ENCODE results near the gene SLC16A5. TPM values are rescaled to one million over a fixed set of nuclear protein-coding genes. Genes with fewer than 3 reads are reported as not detected.
"Not testable (repeated sequence)": the region's sequence is repeated elsewhere in the genome, so short reads cannot be mapped to it uniquely, and the experiment has no call there.

The SLC16A5 gene
- polyA plus RNA-seq (ENCODE audit: insufficient read length in 4 of 4), result 10 to 100 TPM; 13.4 to 43.4 (median 23.9) TPM

- peak in 3 of 4 donors; percentile 66 to 76 (median 66) for DNase-seq (ENCODE audit: low read depth in 4 of 4, low spot score in 3 of 4)
These were observed at the start of gene SLC16A5 for GRCh38 chr17:75087558-75088453. TSS of gene SLC16A5 (plus strand) at chr17:75087954. CDS start at chr17:75093637, 5,683 bp downstream.

GRCh38 chr17:75039238-75039637 is 48.5 kb upstream of the SLC16A5 start:
- DNase-seq (ENCODE audit: low read depth in 4 of 4, low spot score in 3 of 4), result no peak

DNA sequence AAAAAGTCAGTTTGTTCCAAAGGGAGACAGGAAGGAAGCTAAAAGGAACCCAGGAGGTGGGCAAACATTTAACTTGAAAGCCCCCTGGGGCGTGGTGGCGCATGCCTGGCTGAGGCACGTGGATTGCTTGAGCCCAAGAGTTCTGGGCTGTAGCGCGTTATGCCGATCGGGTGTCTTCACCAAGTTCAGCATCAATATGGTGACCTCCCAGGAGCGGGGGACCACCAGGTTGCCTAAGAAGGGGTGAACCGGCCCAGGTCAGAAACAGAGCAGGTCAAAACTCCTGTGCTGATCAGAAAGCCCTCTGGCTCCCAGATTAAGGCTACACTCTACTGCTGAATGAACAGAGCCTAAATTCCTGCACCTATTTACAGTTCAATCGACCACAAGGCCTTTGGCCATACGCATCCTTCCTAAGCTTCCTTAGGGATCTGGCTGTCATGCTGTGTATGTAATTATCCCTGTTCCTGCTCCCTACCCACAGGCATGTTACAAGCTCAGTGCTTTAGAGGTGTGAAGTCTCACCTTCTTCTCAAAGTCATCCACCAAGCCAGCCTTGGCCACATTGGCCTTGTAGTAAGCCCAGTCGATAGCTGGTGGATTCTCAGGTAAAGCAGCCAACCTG is 46.0 kb upstream of the SLC16A5 start:
- no peak for DNase-seq (ENCODE audit: low read depth in 4 of 4, low spot score in 3 of 4)

DNA sequence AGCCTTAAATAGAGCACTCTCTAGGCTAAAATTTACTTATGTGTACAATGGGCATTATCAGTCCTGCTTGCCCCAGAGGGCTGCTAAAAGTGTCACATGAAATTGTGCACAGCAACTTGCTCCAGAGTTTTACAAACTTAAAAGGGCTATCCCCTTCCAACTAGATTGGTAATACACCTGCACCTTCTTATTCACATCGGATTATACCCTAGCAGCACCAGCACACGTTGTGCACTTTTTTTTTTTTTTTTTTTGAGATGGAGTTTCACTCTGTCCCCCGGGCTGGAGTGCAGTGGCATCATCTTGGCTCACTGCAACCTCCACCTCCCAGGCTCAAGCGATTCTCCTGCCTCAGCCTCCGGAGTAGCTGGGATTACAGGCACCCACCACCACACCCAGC is 44.0 kb upstream of the SLC16A5 start:
- DNase-seq (ENCODE audit: low read depth in 4 of 4, low spot score in 3 of 4), result not testable (repeated sequence)

- no peak for DNase-seq (ENCODE audit: low read depth in 4 of 4, low spot score in 3 of 4)
These were observed 43.0 kb upstream of the SLC16A5 start for GRCh38 chr17:75044716-75045115.

- not testable (repeated sequence) for DNase-seq (ENCODE audit: low read depth in 4 of 4, low spot score in 3 of 4)
These were observed 41.8 kb upstream of the SLC16A5 start for GRCh38 chr17:75045946-75046406.

DNA sequence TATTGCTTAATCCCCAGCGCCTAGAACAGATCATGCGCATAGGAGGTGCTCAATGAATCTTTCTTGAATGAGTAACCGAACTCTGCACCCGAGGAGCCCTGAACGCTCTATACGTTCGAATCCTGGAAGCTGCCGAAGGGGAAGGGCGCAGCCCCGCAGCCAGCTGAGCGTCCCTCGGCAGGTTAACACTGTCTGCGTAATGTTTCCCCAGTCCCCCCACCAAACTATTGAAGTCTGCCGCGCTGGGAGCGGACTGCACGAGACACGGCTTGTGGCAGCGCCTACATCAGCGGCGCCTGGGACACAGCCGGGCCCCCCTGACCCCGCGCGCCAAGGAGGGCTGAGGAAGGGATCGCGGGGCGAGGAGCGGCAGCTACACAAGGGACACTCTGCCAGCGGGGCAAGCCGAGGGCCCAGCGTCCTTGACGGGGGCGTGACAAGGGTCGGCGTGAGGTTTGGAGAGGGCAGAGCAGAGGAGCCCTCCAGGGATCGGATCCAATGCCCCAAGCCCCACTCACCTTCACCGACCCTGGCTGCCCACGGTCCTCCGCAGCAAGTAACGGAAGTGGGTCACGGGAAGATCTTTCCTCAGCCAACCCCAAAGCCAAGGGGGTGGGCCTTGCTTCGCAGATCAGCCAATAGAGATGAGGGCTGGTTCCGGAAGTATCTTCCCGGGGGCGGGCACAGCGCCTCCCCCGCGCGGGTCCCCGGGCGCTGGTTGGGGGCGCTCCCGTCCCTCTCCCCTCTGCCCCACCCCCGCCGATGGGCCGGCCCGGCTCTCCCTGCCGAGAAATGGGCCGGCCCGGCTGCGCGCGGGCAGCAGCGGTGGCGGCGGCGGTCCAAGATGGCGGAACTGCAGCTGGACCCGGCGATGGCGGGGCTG is 41.1 kb upstream of the SLC16A5 start, which contains the start of the genes ATP5PD and KCTD2:
ATP5PD (minus strand) TSS at position 563 of the 883 bp plus-strand sequence. CDS start 4,319 bp downstream, outside the sequence.
KCTD2 (plus strand) TSS at position 819 of the 883 bp plus-strand sequence; CDS start at position 845, 26 bp downstream.
- peak; percentile 89 to 93 (median 90) for DNase-seq (ENCODE audit: low read depth in 4 of 4, low spot score in 3 of 4)

DNA sequence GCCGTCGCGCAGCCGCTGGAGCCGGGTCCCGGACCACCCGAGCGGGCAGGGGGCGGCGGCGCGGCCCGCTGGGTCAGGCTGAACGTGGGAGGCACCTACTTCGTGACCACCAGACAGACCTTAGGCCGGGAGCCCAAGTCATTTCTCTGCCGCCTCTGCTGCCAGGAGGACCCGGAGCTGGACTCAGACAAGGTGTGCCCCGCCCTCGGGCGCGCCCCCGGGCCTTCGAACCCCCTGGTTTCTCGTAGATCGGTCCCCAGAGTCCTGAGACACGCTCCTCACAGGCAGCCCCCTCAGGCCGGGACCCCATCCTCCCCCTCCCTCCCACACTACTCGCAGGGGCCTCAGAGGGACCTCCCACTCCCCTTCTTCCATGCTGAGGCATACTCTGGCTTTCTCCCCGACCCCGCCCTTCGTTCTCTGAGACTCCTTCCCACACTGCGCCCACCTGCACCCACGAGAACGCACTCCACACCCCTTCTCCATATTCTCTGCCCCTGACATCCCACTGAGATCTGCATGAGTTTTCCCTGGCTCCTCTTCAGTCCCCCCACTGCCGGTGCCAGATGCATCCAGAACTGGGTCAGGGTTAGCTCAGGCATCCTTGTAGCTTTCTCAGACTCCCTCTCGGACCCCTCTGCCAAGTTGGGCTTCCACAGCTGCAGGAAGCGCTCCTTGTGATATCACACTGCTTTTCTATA is 40.2 kb upstream of the SLC16A5 start:
- DNase-seq (ENCODE audit: low read depth in 4 of 4, low spot score in 3 of 4), result no peak

DNA sequence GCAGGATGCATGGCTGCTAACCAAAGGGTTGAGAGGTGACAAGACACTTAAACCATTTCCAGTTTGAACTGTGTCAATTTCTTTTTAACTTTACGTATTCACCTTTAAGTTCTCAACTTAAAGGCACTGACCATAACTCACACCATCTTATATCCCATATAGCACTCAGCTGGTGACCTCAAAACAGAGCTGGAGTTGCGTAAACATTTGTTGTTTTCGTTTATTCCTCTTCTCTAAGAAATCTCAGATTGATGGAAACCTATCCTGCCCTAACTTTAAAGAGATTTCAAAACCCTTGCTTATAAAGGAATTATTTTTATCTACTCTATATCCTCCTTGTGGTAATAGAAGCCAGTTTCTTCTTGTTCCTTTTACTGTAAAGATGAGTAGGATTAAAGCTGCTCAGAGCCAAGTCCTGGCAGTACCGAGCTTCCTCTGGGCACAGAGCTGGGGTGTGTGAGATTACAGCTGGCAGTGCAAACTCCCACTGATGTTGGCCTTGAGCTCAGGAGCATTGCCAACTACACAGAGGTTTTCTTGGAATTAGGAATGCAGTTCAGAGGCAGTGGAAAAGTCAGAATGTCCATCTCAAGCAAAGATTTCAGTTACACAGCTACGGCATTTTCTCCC is 39.4 kb upstream of the SLC16A5 start:
- no peak for DNase-seq (ENCODE audit: low read depth in 4 of 4, low spot score in 3 of 4)

DNA sequence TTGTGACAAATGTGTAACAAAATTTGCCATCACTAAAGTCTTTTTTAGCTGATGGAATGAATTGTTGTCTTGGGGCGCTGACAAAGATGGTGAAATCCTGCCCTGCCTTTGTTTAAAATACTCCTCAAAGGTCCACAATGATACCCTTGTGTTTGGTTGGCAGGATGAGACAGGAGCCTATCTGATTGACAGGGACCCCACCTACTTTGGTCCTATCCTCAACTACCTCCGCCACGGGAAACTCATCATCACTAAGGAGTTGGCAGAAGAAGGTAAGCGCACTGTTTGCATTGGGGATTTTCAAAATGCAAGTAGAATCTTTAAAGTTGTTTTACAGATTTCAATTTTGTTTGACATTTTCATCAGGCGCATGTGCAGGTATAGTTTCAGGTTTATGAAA is 38.7 kb upstream of the SLC16A5 start:
- DNase-seq (ENCODE audit: low read depth in 4 of 4, low spot score in 3 of 4), result no peak

GRCh38 chr17:75049706-75050105 is 38.0 kb upstream of the SLC16A5 start:
- no peak for DNase-seq (ENCODE audit: low read depth in 4 of 4, low spot score in 3 of 4)

DNA sequence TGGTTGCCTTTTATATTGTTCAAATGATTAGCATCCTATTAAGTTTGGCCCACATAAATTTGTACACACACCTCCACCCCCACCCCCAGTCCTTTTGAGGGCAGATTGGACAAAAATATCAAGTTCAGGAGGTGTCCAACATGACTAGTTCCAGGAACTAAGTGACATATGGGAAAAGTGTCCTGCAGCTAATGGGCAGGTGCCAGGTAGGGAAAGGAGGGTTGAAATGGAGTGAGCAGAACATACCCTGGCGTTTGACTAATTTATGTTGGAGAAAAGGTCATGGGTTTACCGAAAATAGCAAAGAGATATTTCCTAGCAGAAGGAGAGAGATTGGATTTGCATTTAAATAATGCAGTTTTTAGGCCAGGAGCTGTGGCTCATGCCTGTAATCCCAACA is 35.8 kb upstream of the SLC16A5 start:
- no peak for DNase-seq (ENCODE audit: low read depth in 4 of 4, low spot score in 3 of 4)

DNA sequence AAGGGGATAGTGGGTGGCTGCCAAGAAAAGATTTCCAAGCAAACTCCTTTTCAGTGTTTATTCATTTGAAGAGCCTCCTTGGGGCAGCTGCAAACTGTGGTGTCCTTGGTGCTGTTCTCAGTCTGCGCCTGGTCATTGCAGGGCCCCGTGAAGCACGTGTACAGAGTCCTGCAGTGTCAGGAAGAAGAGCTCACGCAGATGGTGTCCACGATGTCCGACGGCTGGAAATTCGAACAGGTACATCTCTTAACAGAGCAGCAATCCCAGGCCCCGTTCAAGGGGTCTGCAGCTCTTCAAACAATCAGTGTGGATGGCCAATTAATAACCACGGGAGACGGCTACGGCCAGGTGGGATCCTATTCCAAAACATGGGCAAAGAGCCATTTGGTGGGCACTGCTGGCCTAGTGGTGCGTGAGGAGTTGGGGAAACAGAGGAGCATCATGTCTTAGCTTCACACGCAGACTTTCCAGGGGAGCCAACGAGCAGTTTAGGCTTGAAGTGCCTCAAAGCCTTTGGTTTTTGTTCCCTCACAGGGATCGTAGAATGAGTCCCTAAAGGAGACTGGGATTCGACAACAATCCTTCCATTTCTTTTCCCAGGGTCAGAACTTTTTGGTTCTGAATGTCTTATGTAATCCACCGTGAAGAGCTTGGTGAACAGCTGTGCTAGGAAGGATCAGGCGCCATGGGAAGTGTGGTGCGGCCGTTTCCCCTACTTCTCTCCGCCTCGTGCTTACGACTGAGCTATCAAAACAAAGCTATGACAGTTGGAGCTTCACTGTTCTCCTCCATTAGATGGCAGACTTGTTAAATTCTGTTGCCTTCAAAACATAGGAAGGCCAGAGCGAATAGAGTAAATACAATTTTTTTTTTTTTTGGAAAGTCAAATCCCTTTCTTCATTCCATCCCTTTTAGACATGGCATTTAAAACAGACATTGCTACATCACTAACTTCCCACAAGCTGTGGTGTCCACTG is 28.1 kb upstream of the SLC16A5 start:
- DNase-seq (ENCODE audit: low read depth in 4 of 4, low spot score in 3 of 4), result no peak

- no peak for DNase-seq (ENCODE audit: low read depth in 4 of 4, low spot score in 3 of 4)
These were observed 27.2 kb upstream of the SLC16A5 start for GRCh38 chr17:75060434-75061054.

DNA sequence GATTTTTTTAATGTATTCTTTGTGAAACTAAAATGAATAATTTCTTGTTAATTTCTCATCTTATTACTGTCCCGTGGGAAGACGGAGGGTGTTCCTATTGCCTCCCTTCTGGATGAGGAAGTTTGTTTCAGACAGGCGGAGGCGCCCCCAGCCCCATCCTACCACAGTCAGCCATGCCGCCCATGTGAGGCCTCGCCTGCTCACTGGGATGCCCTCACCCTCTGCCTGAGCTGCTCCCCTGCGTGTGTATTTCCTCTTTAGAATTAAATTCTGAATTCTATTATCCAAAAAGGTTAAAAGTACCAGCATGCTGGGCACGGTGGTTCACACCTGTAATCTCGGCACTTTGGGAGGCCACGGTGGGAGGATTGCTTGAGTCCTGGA is 26.7 kb upstream of the SLC16A5 start:
- no peak for DNase-seq (ENCODE audit: low read depth in 4 of 4, low spot score in 3 of 4)

DNA sequence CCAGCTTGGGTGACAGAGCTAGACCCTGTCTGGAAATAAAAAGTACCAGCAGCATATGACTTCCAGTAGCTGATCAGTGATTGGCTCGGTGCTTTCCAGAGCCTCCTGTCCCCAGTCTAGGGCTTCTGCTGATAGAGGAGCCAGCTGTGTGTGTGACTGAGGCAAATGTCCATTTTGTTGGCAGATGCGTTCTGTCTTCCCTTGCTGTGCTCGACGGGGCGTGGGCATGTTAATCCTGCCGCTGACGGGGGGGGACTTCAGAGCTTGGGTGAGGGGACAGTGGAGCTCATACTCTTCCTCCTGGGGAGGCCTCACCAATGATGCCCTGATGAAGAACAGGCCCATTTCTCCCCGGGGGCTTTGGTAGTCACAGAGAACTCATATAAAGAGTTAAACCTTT is 26.1 kb upstream of the SLC16A5 start:
- DNase-seq (ENCODE audit: low read depth in 4 of 4, low spot score in 3 of 4), result no peak

GRCh38 chr17:75063201-75063600 is 24.6 kb upstream of the SLC16A5 start:
- DNase-seq (ENCODE audit: low read depth in 4 of 4, low spot score in 3 of 4), result no peak

DNA sequence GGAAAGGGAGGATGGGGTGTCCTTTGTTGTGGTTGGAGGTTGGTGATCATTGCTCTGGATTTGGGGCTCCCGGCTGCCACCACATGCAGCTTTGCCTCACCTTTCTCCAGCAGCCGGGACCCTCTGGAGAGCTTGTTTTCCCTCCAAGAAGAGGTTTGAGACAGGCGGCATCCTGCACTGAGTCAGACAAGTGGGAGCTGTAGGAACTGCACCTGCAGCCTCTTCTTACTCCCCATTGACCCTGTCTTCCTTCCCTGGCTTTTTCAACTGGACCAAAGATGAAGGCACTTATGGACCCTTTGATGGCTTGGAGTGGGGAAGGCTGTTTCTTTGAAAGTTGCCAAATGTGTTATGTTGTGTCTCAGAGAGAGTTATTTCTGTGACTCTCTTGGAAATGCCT is 24.1 kb upstream of the SLC16A5 start:
- DNase-seq (ENCODE audit: low read depth in 4 of 4, low spot score in 3 of 4), result no peak

All from left renal pelvis (tissue), 4 donors.